Cardiac fibroblast (primary cell): ENCODE measurements around the gene AP3B1.

Experiments
- DNase-seq, 2 donors: peaks; one replicate each; pipeline versions ENCODE4 v3.0.0 to v3.0.0-alpha.2; 2010; ENCODE audit warnings: low read depth in 2 of 2
- H3K4me3 ChIP-seq, 2 donors: replicated peaks in 1 of 2; 1 replicate in 1 of 2; 2 replicates in 1 of 2; pipeline ENCODE4 v1.5.1; 2011; ENCODE audit warnings: low read depth in 2 of 2, low read length in 2 of 2, mild to moderate bottlenecking in 2 of 2, moderate library complexity in 1 of 2
- TF ChIP-seq, protein P1 (sequence below): IDR thresholded peaks from one replicate; pipeline ENCODE4 v1.5.1; 2011; ENCODE audit warnings: low read depth, mild to moderate bottlenecking, low read length, inconsistent platforms

The AP3B1 gene

DNA sequence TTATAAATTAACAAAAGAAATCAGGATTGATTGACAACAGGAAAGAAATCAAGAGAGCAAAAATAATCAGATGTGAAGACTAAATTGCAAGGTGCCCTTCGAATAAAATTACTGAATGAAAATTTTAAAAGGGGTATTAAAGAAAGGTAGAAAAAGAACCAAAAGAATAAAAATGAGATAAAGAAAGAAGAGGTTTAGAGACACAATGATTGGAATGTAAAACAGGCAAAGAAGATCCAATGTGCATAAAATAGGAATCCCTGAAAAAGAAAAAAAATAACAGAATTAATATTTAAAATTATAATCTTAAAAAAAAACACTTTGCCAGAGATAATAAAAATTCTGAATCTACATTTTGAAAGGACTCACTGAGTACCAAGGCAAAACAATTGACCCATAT is 73.0 kb downstream of the AP3B1 start:
- no peak overlapping the region for H3K4me3 ChIP-seq
- TF ChIP-seq, protein P1, sequence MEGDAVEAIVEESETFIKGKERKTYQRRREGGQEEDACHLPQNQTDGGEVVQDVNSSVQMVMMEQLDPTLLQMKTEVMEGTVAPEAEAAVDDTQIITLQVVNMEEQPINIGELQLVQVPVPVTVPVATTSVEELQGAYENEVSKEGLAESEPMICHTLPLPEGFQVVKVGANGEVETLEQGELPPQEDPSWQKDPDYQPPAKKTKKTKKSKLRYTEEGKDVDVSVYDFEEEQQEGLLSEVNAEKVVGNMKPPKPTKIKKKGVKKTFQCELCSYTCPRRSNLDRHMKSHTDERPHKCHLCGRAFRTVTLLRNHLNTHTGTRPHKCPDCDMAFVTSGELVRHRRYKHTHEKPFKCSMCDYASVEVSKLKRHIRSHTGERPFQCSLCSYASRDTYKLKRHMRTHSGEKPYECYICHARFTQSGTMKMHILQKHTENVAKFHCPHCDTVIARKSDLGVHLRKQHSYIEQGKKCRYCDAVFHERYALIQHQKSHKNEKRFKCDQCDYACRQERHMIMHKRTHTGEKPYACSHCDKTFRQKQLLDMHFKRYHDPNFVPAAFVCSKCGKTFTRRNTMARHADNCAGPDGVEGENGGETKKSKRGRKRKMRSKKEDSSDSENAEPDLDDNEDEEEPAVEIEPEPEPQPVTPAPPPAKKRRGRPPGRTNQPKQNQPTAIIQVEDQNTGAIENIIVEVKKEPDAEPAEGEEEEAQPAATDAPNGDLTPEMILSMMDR, result no peak
- DNase-seq, result no peak

DNA sequence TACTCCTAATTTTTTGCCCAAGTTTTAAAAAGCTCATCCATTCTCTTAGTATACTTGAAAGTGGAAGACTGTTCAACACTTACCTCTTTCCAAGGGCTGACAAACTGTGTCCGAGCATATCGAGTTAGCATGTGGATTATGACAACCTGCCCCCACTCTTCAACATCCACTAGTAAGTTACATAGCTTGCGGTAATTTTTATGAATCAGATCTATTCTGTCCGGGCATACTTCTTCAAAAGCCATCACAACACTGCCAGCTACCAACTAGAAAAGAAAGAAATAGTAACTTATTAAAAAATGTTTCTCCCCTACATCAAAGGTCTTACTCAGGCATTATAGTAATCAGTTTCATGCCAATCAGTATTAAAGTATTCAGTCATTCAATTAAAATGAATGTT is 78.5 kb downstream of the AP3B1 start:
- no peak overlapping the region for H3K4me3 ChIP-seq
- DNase-seq, result no peak
- TF ChIP-seq, protein P1, result no peak

DNA sequence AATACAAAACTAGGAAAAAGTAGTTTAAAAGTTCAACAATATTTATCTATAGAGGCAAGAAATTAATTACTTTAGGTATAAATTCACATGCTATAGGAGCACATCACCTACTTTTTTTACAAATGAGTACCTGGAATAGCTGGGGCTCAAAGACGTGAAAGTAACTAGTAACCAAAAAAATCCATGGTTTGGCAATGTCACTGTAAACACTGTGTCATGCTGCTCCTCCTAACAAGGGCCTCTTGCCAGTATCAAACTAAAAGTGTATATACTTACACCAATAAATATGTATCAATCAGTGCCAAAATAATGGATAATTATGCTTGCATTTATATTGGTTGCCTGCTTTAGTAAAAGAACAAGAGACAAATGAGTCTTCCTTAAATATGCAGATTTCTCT is 78.9 kb downstream of the AP3B1 start:
- no peak for DNase-seq
- TF ChIP-seq, protein P1, result no peak
- no peak overlapping the region for H3K4me3 ChIP-seq

DNA sequence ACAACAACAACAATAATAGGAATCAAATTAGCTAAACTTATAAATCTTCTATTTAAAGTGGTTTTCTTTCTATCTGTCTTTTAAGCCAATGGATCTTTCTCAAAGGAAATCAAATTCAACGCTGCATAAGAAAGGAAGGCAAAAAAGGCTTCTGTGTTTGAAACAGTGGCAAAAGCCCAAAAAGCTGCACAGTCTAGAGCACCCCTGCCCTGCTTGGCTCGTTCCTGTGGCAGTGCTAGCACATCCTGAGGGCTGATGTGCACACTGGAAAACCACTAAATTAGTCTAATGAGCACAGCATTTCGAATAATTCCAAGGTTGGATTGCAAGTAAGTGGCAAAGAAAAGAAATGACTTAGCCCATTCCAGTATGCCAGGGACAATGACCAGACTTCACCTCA is 80.7 kb downstream of the AP3B1 start:
- TF ChIP-seq, protein P1, result no peak
- DNase-seq, result no peak
- no peak overlapping the region for H3K4me3 ChIP-seq

DNA sequence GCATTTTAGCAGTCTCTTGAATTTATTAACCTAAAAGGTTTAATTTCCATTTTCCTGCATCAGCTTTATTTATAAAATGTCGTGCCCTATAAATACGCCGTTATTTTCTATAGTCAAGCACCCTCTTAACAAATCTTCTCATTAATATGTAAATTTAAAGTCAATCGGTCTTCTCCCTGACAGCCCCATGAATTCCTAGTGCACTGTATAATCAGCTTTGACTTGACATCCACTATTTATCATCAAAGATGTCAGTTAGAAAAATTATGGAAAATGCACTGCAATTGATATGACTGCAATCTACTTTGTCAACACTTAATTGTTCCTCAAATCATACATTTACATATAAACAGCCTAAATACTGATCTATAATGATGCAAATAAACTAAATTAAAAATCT is 83.4 kb downstream of the AP3B1 start:
- no peak for DNase-seq
- no peak overlapping the region for H3K4me3 ChIP-seq
- TF ChIP-seq, protein P1, result no peak

DNA sequence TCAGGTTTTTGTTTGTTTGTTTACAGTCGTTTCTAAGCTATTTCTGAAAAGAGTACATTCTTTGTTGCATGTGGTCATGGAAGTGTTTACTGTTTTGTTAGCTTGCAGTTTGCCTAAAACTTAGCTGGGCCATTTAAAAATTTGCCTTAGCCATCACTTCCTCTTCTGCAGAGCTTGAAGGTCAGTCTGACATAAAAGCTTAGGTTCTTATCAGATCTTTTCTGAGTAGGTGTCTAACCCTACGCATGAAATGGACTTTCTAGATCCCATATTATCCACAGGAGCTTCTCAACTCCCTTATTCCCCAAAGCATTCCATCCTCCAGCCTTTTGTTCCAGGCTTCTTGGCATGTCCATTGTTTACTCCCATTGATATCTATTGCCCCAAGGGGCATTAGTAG is 90.3 kb downstream of the AP3B1 start:
- TF ChIP-seq, protein P1, result no peak
- no peak overlapping the region for H3K4me3 ChIP-seq
- DNase-seq, result peak in 1 of 2 donors; percentile 8

DNA sequence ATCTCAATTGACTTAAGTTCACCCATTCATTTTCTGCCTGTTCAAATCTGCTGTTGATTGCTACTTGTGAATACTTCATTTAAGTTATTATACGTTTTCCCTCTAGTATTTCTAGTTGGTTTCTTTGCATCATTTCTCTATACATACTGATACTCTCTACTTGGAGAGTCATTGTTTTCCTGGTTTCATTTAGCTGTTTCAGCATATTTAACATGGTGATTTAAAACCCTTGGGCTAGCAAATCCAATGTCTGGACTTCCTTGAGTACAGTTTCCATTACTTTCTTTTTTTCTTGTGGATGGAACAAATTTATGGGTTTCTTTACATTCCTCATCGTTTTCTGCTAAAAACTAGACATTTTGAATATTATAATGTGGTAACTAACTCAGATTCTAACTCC is 90.7 kb downstream of the AP3B1 start:
- TF ChIP-seq, protein P1, result no peak

More for the DNA sequence above, 90.7 kb downstream of the AP3B1 start:
- DNase-seq, result no peak
- H3K4me3 ChIP-seq, result no peak overlapping the region
